ENCODE data around the gene EDAR. TPM values are rescaled to one million over a fixed set of nuclear protein-coding genes. Genes with fewer than 3 reads are reported as not detected.

The EDAR gene
- total RNA-seq, 1 experiment from 2014 or later: 0.82 TPM

DNA sequence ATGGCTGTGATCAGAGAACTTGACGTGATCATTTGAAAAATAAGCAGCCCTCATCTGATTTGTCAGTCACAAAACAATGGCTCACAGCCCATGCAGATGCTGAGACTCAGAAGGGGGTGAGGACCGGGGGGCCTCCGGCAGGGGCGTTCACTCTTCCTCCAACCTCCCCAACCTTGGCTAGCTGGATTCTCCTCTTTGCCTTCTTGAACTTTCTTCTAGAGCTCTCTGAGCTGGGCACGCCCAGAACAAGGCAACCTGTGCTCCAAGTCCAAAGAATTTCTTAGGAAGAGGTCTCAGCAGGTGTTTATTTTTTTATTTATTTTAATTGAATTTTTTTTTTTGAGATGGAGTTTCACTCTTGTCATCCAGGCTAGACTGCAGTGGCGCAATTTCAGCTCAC lies 16.4 kb downstream of the EDAR start:
- no peaks in the 10 kb centered on the region for H3K27me3 ChIP-seq (replicated peaks; ENCODE audit: control insufficient read depth, insufficient read depth, low read length)
- no peak overlapping the region for H3K4me3 ChIP-seq (ENCODE audit: low read depth, low read length)
- H3K4me1 Mint-ChIP-seq (ENCODE audit: low read depth, unreplicated experiment): peaks cover 13% of the 10 kb centered on the region
- no TSS peak for BruUV-seq (replicated peaks)
- CTCF ChIA-PET: no interaction called here
- DNase-seq: no peak
- POLR2A ChIA-PET: no interaction called here
- H3K9me3 ChIP-seq: no peaks in the 10 kb centered on the region
- H3K27me3 Mint-ChIP-seq (ENCODE audit: insufficient read depth, unreplicated experiment): no peaks in the 10 kb centered on the region
- intact Hi-C loops (cut with micrococcal nuclease; ENCODE audit: unreplicated experiment): no loop called here
- H3K27ac Mint-ChIP-seq (ENCODE audit: unreplicated experiment): no peak overlapping the region
- H3K36me3 Mint-ChIP-seq (ENCODE audit: insufficient read depth, unreplicated experiment): no peaks in the 10 kb centered on the region
- no peaks in the 10 kb centered on the region for H3K36me3 ChIP-seq (ENCODE audit: control insufficient read depth, insufficient read depth, low read length)
- H3K4me3 Mint-ChIP-seq (ENCODE audit: unreplicated experiment): no peak overlapping the region
- TF ChIP-seq, protein P1, sequence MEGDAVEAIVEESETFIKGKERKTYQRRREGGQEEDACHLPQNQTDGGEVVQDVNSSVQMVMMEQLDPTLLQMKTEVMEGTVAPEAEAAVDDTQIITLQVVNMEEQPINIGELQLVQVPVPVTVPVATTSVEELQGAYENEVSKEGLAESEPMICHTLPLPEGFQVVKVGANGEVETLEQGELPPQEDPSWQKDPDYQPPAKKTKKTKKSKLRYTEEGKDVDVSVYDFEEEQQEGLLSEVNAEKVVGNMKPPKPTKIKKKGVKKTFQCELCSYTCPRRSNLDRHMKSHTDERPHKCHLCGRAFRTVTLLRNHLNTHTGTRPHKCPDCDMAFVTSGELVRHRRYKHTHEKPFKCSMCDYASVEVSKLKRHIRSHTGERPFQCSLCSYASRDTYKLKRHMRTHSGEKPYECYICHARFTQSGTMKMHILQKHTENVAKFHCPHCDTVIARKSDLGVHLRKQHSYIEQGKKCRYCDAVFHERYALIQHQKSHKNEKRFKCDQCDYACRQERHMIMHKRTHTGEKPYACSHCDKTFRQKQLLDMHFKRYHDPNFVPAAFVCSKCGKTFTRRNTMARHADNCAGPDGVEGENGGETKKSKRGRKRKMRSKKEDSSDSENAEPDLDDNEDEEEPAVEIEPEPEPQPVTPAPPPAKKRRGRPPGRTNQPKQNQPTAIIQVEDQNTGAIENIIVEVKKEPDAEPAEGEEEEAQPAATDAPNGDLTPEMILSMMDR (IDR thresholded peaks at IDR 0.05; ENCODE audit: insufficient read depth in 1 of 2, low read depth in 1 of 2, low read length in 1 of 2, severe bottlenecking in 1 of 2, unreplicated experiment in 1 of 2): no peak
- no peaks in the 10 kb centered on the region for H3K4me1 ChIP-seq
- no peaks in the 10 kb centered on the region for H3K9me3 Mint-ChIP-seq (ENCODE audit: unreplicated experiment)

DNA sequence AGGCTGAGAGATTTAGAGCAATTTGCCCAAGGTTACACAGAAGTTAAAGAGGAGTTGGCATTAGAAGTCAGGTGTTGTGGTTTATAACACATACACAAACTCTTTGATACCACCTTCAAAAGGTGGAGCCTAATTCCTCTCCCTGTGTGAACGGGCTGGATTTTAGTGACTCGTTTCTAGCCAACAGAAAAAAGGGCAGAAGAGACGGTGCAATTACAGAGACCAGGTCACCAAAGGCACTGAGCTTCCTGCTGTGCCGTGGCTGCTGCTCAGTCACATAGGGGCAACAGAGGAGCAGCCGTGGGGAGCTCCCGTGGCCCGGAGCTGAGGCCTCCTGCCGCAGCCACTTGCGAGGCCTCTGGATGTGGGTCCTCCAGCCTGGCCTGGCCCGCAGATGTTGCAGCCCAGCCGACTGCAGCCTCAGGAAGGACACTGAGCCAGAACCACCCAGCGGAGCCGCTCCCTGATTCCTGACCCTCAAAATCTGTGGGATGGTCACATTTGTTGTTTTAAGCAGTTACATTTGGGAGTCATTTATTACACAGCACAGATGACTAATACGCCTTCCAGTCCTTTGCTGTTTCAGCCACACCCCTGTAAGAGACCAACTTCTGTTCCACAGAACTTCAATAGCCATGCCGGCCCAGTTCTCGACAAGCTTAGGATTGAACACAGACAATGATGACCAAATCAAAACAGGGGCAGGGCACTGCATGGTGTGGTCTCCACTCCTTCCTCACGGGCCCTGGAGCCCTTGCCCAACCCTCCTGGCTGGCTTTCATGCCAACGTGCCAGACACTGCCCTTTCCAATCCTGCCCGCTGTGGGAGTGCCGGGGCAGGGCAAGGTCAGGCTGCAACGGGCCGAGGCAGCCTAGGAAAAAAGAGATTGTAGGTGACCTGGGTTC lies 17.1 kb downstream of the EDAR start:
- no peaks in the 10 kb centered on the region for H3K9me3 ChIP-seq
- ChIA-PET CTCF (no interaction called here), POLR2A (no interaction called here)
- Mint-ChIP-seq H3K4me3 (ENCODE audit: unreplicated experiment) (no peak overlapping the region), H3K4me1 (ENCODE audit: low read depth, unreplicated experiment) (peaks cover 13% of the 10 kb centered on the region), H3K36me3 (ENCODE audit: insufficient read depth, unreplicated experiment) (no peaks in the 10 kb centered on the region), H3K27me3 (ENCODE audit: insufficient read depth, unreplicated experiment) (no peaks in the 10 kb centered on the region), H3K9me3 (ENCODE audit: unreplicated experiment) (no peaks in the 10 kb centered on the region), H3K27ac (ENCODE audit: unreplicated experiment) (no peak overlapping the region)
- no peak overlapping the region for H3K4me3 ChIP-seq (ENCODE audit: low read depth, low read length)
- H3K27me3 ChIP-seq (replicated peaks; ENCODE audit: control insufficient read depth, insufficient read depth, low read length): no peaks in the 10 kb centered on the region
- TF ChIP-seq, protein P1 (IDR thresholded peaks at IDR 0.05; ENCODE audit: insufficient read depth in 1 of 2, low read depth in 1 of 2, low read length in 1 of 2, severe bottlenecking in 1 of 2, unreplicated experiment in 1 of 2): no peak
- intact Hi-C loops (cut with micrococcal nuclease; ENCODE audit: unreplicated experiment): no loop called here
- no peaks in the 10 kb centered on the region for H3K4me1 ChIP-seq
- no peak for DNase-seq
- no peaks in the 10 kb centered on the region for H3K36me3 ChIP-seq (ENCODE audit: control insufficient read depth, insufficient read depth, low read length)
- BruUV-seq (replicated peaks): no TSS peak

DNA sequence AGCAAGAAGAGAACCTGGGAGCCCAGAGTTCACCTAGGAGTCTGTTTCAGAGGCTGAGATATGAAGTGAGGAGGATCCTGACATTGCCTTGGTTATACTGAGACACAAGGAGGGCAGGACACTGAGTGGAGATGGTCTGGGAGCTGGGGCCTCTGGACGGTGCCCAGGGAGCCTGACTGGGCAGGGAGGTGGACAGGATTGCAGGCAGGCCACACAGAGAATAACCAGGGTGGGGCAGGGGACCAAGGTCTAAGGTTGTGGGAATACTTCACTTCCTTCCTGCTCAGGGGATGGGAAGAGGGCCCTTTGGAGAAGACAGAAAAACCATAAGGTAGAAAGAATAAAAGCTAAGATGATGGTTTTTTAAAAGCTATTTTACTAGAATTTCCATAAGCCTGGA lies 18.7 kb downstream of the EDAR start:
- Histone ChIP-seq H3K36me3 (ENCODE audit: control insufficient read depth, insufficient read depth, low read length) (no peaks in the 10 kb centered on the region), H3K27me3 (replicated peaks; ENCODE audit: control insufficient read depth, insufficient read depth, low read length) (no peaks in the 10 kb centered on the region), H3K4me3 (ENCODE audit: low read depth, low read length) (no peak overlapping the region), H3K4me1 (peaks cover 5% of the 10 kb centered on the region), H3K9me3 (no peaks in the 10 kb centered on the region)
- TF ChIP-seq, protein P1 (IDR thresholded peaks at IDR 0.05; ENCODE audit: insufficient read depth in 1 of 2, low read depth in 1 of 2, low read length in 1 of 2, severe bottlenecking in 1 of 2, unreplicated experiment in 1 of 2): no peak
- H3K27me3 Mint-ChIP-seq (ENCODE audit: insufficient read depth, unreplicated experiment): no peaks in the 10 kb centered on the region
- no peak for DNase-seq
- peaks cover 21% of the 10 kb centered on the region for H3K4me1 Mint-ChIP-seq (ENCODE audit: low read depth, unreplicated experiment)
- intact Hi-C loops (cut with micrococcal nuclease; ENCODE audit: unreplicated experiment): no loop called here
- POLR2A ChIA-PET: no interaction called here
- no peaks in the 10 kb centered on the region for H3K9me3 Mint-ChIP-seq (ENCODE audit: unreplicated experiment)
- no peak overlapping the region for H3K4me3 Mint-ChIP-seq (ENCODE audit: unreplicated experiment)
- CTCF ChIA-PET: no interaction called here
- no peak overlapping the region for H3K27ac Mint-ChIP-seq (ENCODE audit: unreplicated experiment)
- no peaks in the 10 kb centered on the region for H3K36me3 Mint-ChIP-seq (ENCODE audit: insufficient read depth, unreplicated experiment)
- BruUV-seq (replicated peaks): no TSS peak

Data from Caco-2 (cell line).